ENCODE data around the gene HES6. TPM values are rescaled to one million over a fixed set of nuclear protein-coding genes. Genes with fewer than 3 reads are reported as not detected.

HES6 gene
- total RNA-seq, 1 donor from 2014 or later: 7.2 TPM

- no peak for DNase-seq (ENCODE audit: extremely low read depth, low read depth, low spot score)
Observed at GRCh38 chr2:238237431-238238135, 2.3 kb downstream of the HES6 start.

- no peak for DNase-seq (ENCODE audit: extremely low read depth, low read depth, low spot score)
Observed at GRCh38 chr2:238236571-238236970, 3.3 kb downstream of the HES6 start.

- no peak for DNase-seq (ENCODE audit: extremely low read depth, low read depth, low spot score)
Observed at GRCh38 chr2:238235856-238236255, 4.0 kb downstream of the HES6 start.

- no peak for DNase-seq (ENCODE audit: extremely low read depth, low read depth, low spot score)
Observed at GRCh38 chr2:238235331-238235732, 4.5 kb downstream of the HES6 start.

GRCh38 chr2:238233625-238234024, 6.2 kb downstream of the HES6 start:
- no peak for DNase-seq (ENCODE audit: extremely low read depth, low read depth, low spot score)

- DNase-seq (ENCODE audit: extremely low read depth, low read depth, low spot score): no peak
Observed at GRCh38 chr2:238231809-238232208, 8.0 kb downstream of the HES6 start.

- DNase-seq (ENCODE audit: extremely low read depth, low read depth, low spot score): no peak
Observed at GRCh38 chr2:238231251-238231793, 8.5 kb downstream of the HES6 start.

GRCh38 chr2:238230699-238231098, 9.1 kb downstream of the HES6 start:
- no peak for DNase-seq (ENCODE audit: extremely low read depth, low read depth, low spot score)

GRCh38 chr2:238228700-238229099, 11.1 kb downstream of the HES6 start:
- no peak for DNase-seq (ENCODE audit: extremely low read depth, low read depth, low spot score)

- DNase-seq (ENCODE audit: extremely low read depth, low read depth, low spot score): no peak
Observed at GRCh38 chr2:238227587-238228032, 12.2 kb downstream of the HES6 start.

- no peak for DNase-seq (ENCODE audit: extremely low read depth, low read depth, low spot score)
Observed at GRCh38 chr2:238226698-238227586, 12.9 kb downstream of the HES6 start.

- no peak for DNase-seq (ENCODE audit: extremely low read depth, low read depth, low spot score)
Observed at GRCh38 chr2:238225911-238226697, 13.7 kb downstream of the HES6 start.

GRCh38 chr2:238225121-238225520, 14.7 kb downstream of the HES6 start:
- DNase-seq (ENCODE audit: extremely low read depth, low read depth, low spot score): no peak

GRCh38 chr2:238224356-238225035, 15.3 kb downstream of the HES6 start:
- DNase-seq (ENCODE audit: extremely low read depth, low read depth, low spot score): no peak

- no peak for DNase-seq (ENCODE audit: extremely low read depth, low read depth, low spot score)
Observed at GRCh38 chr2:238220892-238221521, 18.8 kb downstream of the HES6 start.

GRCh38 chr2:238220274-238220891, 19.5 kb downstream of the HES6 start:
- DNase-seq (ENCODE audit: extremely low read depth, low read depth, low spot score): no peak

- DNase-seq (ENCODE audit: extremely low read depth, low read depth, low spot score): no peak
Observed at GRCh38 chr2:238216651-238217184, 23.1 kb downstream of the HES6 start.

- DNase-seq (ENCODE audit: extremely low read depth, low read depth, low spot score): no peak
Observed at GRCh38 chr2:238207006-238207405, 32.8 kb downstream of the HES6 start.
